Prostate gland (tissue), 2 donors: ENCODE measurements around the gene NDUFV2.

ENCODE experiments used
- POLR2A ChIP-seq: fragments of 450-650 bp; IDR thresholded peaks from one replicate; pipeline ENCODE4 v1.6.1; 2016; ENCODE audit warnings: antibody characterized with exemption, mild to moderate bottlenecking
- TF ChIP-seq, protein P1 (sequence below), 4 experiments: fragments of 200-600 bp in 2 of 4; fragments of 450-650 bp in 2 of 4; sonication (generic) in 2 of 4; IDR thresholded peaks; 1 replicate in 3 of 4; 2 replicates in 1 of 4; pipeline ENCODE4 v1.5.1; 2016 to 2019; ENCODE audit warnings: antibody characterized with exemption in 4 of 4, mild to moderate bottlenecking in 2 of 4, moderate library complexity in 2 of 4

DNA sequence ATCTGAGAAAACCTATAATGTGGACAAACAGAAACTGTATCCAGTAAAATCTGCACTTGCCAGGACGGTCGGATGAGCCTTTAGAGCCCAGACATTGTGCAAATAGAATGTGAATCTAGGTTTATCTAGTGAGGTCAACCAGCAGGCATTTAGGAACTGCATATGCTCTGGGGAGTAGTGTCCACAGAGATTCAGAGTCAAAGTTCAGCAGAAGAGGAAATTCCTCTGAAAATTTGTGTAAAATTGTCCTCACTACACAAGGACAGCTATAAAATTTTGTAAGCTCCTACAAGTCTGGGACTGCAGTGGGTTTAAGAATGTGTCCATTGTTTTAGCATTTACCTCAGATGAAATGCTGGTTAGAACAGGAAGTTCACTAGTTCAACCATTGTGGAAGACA, 9.8 kb upstream of the NDUFV2 start:
- TF ChIP-seq, protein P1, sequence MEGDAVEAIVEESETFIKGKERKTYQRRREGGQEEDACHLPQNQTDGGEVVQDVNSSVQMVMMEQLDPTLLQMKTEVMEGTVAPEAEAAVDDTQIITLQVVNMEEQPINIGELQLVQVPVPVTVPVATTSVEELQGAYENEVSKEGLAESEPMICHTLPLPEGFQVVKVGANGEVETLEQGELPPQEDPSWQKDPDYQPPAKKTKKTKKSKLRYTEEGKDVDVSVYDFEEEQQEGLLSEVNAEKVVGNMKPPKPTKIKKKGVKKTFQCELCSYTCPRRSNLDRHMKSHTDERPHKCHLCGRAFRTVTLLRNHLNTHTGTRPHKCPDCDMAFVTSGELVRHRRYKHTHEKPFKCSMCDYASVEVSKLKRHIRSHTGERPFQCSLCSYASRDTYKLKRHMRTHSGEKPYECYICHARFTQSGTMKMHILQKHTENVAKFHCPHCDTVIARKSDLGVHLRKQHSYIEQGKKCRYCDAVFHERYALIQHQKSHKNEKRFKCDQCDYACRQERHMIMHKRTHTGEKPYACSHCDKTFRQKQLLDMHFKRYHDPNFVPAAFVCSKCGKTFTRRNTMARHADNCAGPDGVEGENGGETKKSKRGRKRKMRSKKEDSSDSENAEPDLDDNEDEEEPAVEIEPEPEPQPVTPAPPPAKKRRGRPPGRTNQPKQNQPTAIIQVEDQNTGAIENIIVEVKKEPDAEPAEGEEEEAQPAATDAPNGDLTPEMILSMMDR (IDR thresholded peaks at IDR 0.05) = no peak
- TF ChIP-seq POLR2A = no peak
